Common myeloid progenitor, CD34-positive (primary cell): ENCODE measurements around the gene MYL4.

Experiments used
- CTCF ChIA-PET: fragments of 350-600 bp; sonication (Branson Sonifier 250); formaldehyde crosslinking; loops from one replicate; lab custom pipeline; 2021; ENCODE audit warnings: antibody characterized with exemption; lab: Charles Lee
- POLR2A ChIA-PET: fragments of 350-600 bp; sonication (Branson Sonifier 250); formaldehyde crosslinking; loops from one replicate; lab custom pipeline; 2021; ENCODE audit warnings: antibody characterized with exemption; lab: Charles Lee
- DNase-seq, 3 donors: peaks; one replicate each; pipeline versions ENCODE4 v3.0.0 to v3.0.0-alpha.2; 2013
- H3K27ac ChIP-seq, 2 experiments: 1 replicate in 1 of 2; 2 replicates in 1 of 2; pipeline ENCODE4 v1.7.0; 2013; ENCODE audit warnings: inconsistent platforms in 2 of 2, low read length in 2 of 2, mild to moderate bottlenecking in 2 of 2, low read depth in 1 of 2, moderate library complexity in 1 of 2; ENCODE audit not compliant: severe bottlenecking in 2 of 2, insufficient read depth in 1 of 2, poor library complexity in 1 of 2
- H3K27me3 ChIP-seq, 5 experiments: replicated peaks in 2 of 5; 1 replicate in 3 of 5; 2 replicates in 2 of 5; pipeline versions ENCODE4 v1.6.1 to v1.7.0; 2013; ENCODE audit warnings: low read length in 4 of 5, mild to moderate bottlenecking in 2 of 5, moderate library complexity in 2 of 5, inconsistent platforms in 1 of 5; ENCODE audit not compliant: insufficient read depth in 5 of 5, control insufficient read depth in 4 of 5
- H3K36me3 ChIP-seq, 4 experiments: 1 replicate in 2 of 4; 2 replicates in 2 of 4; pipeline versions ENCODE4 v1.6.1 to v1.7.0; 2013; ENCODE audit warnings: low read length in 3 of 4, control low read depth in 1 of 4, mild to moderate bottlenecking in 1 of 4; ENCODE audit not compliant: control insufficient read depth in 4 of 4, insufficient read depth in 4 of 4
- H3K4me1 ChIP-seq, 4 experiments: 1 replicate in 3 of 4; 2 replicates in 1 of 4; pipeline versions ENCODE4 v1.6.1 to v1.7.1; 2013; ENCODE audit warnings: low read length in 3 of 4, mild to moderate bottlenecking in 3 of 4, control low read depth in 1 of 4, inconsistent platforms in 1 of 4, moderate library complexity in 1 of 4; ENCODE audit not compliant: control insufficient read depth in 4 of 4, insufficient read depth in 4 of 4; ENCODE audit errors: control extremely low read depth in 1 of 4
- H3K4me3 ChIP-seq, 7 experiments: 1 replicate in 4 of 7; 2 replicates in 3 of 7; pipeline versions ENCODE4 v1.5.1 to v1.7.0; 2013; ENCODE audit warnings: mild to moderate bottlenecking in 7 of 7, low read length in 6 of 7, moderate library complexity in 6 of 7, inconsistent platforms in 2 of 7, low read depth in 2 of 7, control low read depth in 1 of 7; ENCODE audit not compliant: insufficient read depth in 4 of 7, control insufficient read depth in 1 of 7; ENCODE audit errors: extremely low read depth in 1 of 7
- H3K9me3 ChIP-seq, 5 experiments: 1 replicate in 4 of 5; 2 replicates in 1 of 5; pipeline versions ENCODE4 v1.6.1 to v1.7.1; 2013; ENCODE audit warnings: low read length in 4 of 5, mild to moderate bottlenecking in 2 of 5, inconsistent platforms in 1 of 5, low read depth in 1 of 5, moderate library complexity in 1 of 5; ENCODE audit not compliant: control insufficient read depth in 4 of 5, insufficient read depth in 2 of 5; ENCODE audit errors: control extremely low read depth in 1 of 5
- WGBS: methylation state at CpG from one replicate; pipeline ENCODE4 v1.1.5; 2013; ENCODE audit not compliant: insufficient coverage; 5-methylcytosine and 5-hydroxymethylcytosine counted together

The MYL4 gene

GRCh38 chr17:47219621-47220475 lies 10.7 kb downstream of the MYL4 start:
- CTCF ChIA-PET, result interaction anchor here (1.2 to 1.6 kb wide), 4 partner anchors 10 to 97 kb away, joined by 3 to 6 read pairs (median 4); no protein-coding TSS in a partner anchor
- H3K27me3 ChIP-seq, result no peaks in the 10 kb centered on the region
- H3K4me1 ChIP-seq, result peaks cover 9 to 54% (median 41%) of the 10 kb centered on the region in 4 experiments
- H3K4me3 ChIP-seq, result peak overlapping the region in 2 of 7 experiments; percentile 4 to 21
- peaks cover 0 to 6% (median 5%) of the 10 kb centered on the region in 5 experiments for H3K9me3 ChIP-seq
- POLR2A ChIA-PET, result interaction anchor here (1.0 kb wide), 1 partner anchor 14 kb away, joined by 3 read pairs; no protein-coding TSS in a partner anchor
- no peaks in the 10 kb centered on the region for H3K36me3 ChIP-seq
- no peak overlapping the region for H3K27ac ChIP-seq
- no peak for DNase-seq
- 83% methylated on average over 21 of the region's 21 CpGs for WGBS

- no peaks in the 10 kb centered on the region for H3K36me3 ChIP-seq
- CTCF ChIA-PET, result interaction anchor here (1.2 to 1.6 kb wide), 3 partner anchors 9 to 97 kb away, joined by 4 to 6 read pairs (median 5); no protein-coding TSS in a partner anchor
- H3K27me3 ChIP-seq, result no peaks in the 10 kb centered on the region
- POLR2A ChIA-PET, result interaction anchor here (1.0 kb wide), 1 partner anchor 13 kb away, joined by 3 read pairs; no protein-coding TSS in a partner anchor
- 14% methylated on average over 2 of the region's 7 CpGs for WGBS
- H3K4me1 ChIP-seq, result peaks cover 9 to 61% (median 45%) of the 10 kb centered on the region in 4 experiments
- H3K4me3 ChIP-seq, result peak overlapping the region in 3 of 7 experiments; percentile 4 to 28 (median 21)
- H3K9me3 ChIP-seq, result peaks cover 0 to 6% (median 5%) of the 10 kb centered on the region in 5 experiments
- DNase-seq, result peak in 2 of 3 donors; percentile 37 to 63
- H3K27ac ChIP-seq, result no peak overlapping the region
These were observed 11.4 kb downstream of the MYL4 start for GRCh38 chr17:47220531-47220999.

DNA sequence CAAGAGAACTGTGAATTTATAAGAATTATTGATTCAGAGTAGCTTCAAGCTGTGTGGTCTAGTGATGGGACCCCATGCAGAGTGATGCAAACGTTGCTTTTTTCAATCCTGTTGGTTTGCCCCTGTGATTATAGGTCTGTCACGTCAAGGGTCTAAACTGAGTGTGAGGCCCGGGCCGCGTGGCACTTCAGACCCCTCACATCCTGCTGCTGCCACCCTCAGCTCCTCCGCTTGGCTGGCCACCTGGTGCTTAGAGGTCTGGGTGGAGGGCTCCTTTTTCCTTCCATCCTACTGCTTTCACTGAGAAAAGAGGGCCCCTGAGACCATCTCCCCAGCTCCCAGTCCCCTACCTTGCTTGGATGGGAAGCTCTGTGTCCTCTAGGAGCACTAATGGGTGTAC lies 12.0 kb downstream of the MYL4 start:
- Histone ChIP-seq H3K9me3 (peaks cover 0 to 6% (median 5%) of the 10 kb centered on the region in 5 experiments), H3K4me1 (peaks cover 9 to 63% (median 45%) of the 10 kb centered on the region in 4 experiments), H3K27ac (no peak overlapping the region), H3K36me3 (no peaks in the 10 kb centered on the region), H3K4me3 (no peak overlapping the region), H3K27me3 (no peaks in the 10 kb centered on the region)
- WGBS, result 64% methylated on average over 2 of the region's 6 CpGs
- DNase-seq, result no peak
- POLR2A ChIA-PET, result no interaction called here
- CTCF ChIA-PET, result interaction anchor here (1.4 to 1.6 kb wide), 3 partner anchors 13 to 96 kb away, joined by 3 to 6 read pairs (median 5); no protein-coding TSS in a partner anchor

- H3K4me1 ChIP-seq, result peaks cover 9 to 63% (median 44%) of the 10 kb centered on the region in 4 experiments
- peaks cover 0 to 6% (median 5%) of the 10 kb centered on the region in 5 experiments for H3K9me3 ChIP-seq
- H3K27me3 ChIP-seq, result no peaks in the 10 kb centered on the region
- no peak overlapping the region for H3K4me3 ChIP-seq
- no peak overlapping the region for H3K27ac ChIP-seq
- ChIA-PET CTCF (interaction anchor here (1.4 kb wide), 1 partner anchor 16 kb away, joined by 3 read pairs; no protein-coding TSS in a partner anchor), POLR2A (no interaction called here)
- WGBS, result 92% methylated on average over 4 of the region's 4 CpGs
- no peaks in the 10 kb centered on the region for H3K36me3 ChIP-seq
- no peak for DNase-seq
These were observed 12.9 kb downstream of the MYL4 start for GRCh38 chr17:47222047-47222446.

DNA sequence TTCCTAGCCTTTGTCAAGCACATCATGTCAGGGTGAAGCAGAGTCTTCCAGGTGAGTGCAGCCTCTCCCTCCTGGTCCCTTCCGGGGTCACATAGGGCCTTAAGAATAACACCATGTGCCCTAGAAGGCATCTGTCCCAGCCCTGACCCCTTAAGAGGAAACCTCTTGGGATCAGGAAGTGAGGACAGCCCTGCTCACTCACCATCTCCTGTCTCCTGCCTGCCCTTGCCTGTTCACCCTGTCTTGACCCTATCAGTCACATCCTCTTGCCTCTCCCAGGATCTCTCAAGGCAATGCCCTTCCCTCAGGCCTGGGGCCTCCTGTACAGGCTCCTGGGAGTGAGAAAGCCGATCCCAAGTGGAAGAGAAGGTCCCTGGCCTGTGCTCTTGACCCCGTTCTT lies 13.9 kb downstream of the MYL4 start:
- H3K4me1 ChIP-seq, result peaks cover 9 to 60% (median 41%) of the 10 kb centered on the region in 4 experiments
- no peak for DNase-seq
- WGBS, result 91% methylated on average over 1 of the region's 3 CpGs
- POLR2A ChIA-PET, result no interaction called here
- H3K27me3 ChIP-seq, result no peaks in the 10 kb centered on the region
- CTCF ChIA-PET, result no interaction called here
- peaks cover 0 to 6% (median 5%) of the 10 kb centered on the region in 5 experiments for H3K9me3 ChIP-seq
- H3K27ac ChIP-seq, result no peak overlapping the region
- H3K4me3 ChIP-seq, result no peak overlapping the region
- no peaks in the 10 kb centered on the region for H3K36me3 ChIP-seq

DNA sequence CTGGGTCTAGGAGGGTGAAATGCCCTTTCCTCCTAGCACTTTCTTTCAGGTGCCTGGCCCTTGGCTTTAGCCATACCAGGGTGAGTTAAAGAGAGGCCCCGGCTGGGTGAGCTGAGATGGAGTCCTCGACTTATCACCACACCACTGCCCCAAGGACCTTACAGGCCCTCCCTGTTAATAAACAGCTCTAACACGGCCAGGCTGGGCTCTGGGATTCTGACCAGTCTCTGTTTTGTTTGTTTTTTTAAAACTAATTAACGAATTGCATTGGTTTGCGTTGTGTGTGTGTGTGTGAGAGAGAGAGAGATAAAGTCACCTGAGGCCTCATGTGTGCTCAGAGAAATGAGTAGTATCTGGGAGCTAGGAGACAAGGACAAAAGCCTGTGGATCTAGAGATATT lies 14.3 kb downstream of the MYL4 start:
- Histone ChIP-seq H3K4me3 (no peak overlapping the region), H3K27me3 (no peaks in the 10 kb centered on the region), H3K9me3 (peaks cover 0 to 6% (median 5%) of the 10 kb centered on the region in 5 experiments), H3K27ac (no peak overlapping the region), H3K4me1 (peaks cover 9 to 56% (median 36%) of the 10 kb centered on the region in 4 experiments), H3K36me3 (no peaks in the 10 kb centered on the region)
- no peak for DNase-seq
- WGBS, result 100% methylated on average over 2 of the region's 5 CpGs
- CTCF ChIA-PET, result no interaction called here
- POLR2A ChIA-PET, result no interaction called here
